ENCODE measurements around the gene TST.
A peak's percentile ranks its signal among the peaks of the same experiment; 100 is the strongest.

TST gene

GRCh38 chr22:37052386-37053309, 33.4 kb upstream of the TST start:
- Histone ChIP-seq H3K27ac (ENCODE audit: low read length) (no peak overlapping the region), H3K36me3 (replicated peaks; ENCODE audit: low read depth, low read length) (no peaks in the 10 kb centered on the region), H2AFZ (ENCODE audit: low read depth, low read length) (no peak overlapping the region), H3K9me3 (ENCODE audit: insufficient read depth, low read length) (no peaks in the 10 kb centered on the region), H3K4me3 (ENCODE audit: low read length) (peak overlapping the region; percentile 84), H3K4me1 (ENCODE audit: low read length) (peaks cover 6% of the 10 kb centered on the region), H4K20me1 (ENCODE audit: insufficient read depth, low read length) (no peaks in the 10 kb centered on the region), H3K4me2 (ENCODE audit: low read length) (peak overlapping the region; percentile 97), H3K79me2 (ENCODE audit: low read length) (no peaks in the 10 kb centered on the region), H3K9ac (ENCODE audit: low read length) (peak overlapping the region; percentile 58; the same call in 1 of the 2 replicates), H3K27me3 (ENCODE audit: low read depth, low read length) (no peaks in the 10 kb centered on the region; the same call in 1 of the 2 replicates)
- no peak for TF ChIP-seq EZH2phosphoT487 (IDR thresholded peaks at IDR 0.05; ENCODE audit: low read depth)
- no peak for TF ChIP-seq CTCF (IDR thresholded peaks at IDR 0.05; ENCODE audit: low read depth, low read length)

GRCh38 chr22:37051391-37052385, 32.4 kb upstream of the TST start, which contains the start of gene KCTD17:
KCTD17 (plus strand) TSS chr22:37051742; CDS start chr22:37051761, 19 bp downstream.
- TF ChIP-seq CTCF (IDR thresholded peaks at IDR 0.05; ENCODE audit: low read depth, low read length) (peak; percentile 15; the same call in 1 of the 2 replicates), EZH2phosphoT487 (IDR thresholded peaks at IDR 0.05; ENCODE audit: low read depth) (no peak)
- Histone ChIP-seq H3K4me1 (ENCODE audit: low read length) (peaks cover 6% of the 10 kb centered on the region), H3K27me3 (ENCODE audit: low read depth, low read length) (no peaks in the 10 kb centered on the region; the same call in 1 of the 2 replicates), H2AFZ (ENCODE audit: low read depth, low read length) (peak within 1 kb of the TSS; percentile 91), H3K9me3 (ENCODE audit: insufficient read depth, low read length) (no peaks in the 10 kb centered on the region), H4K20me1 (ENCODE audit: insufficient read depth, low read length) (no peaks in the 10 kb centered on the region), H3K4me3 (ENCODE audit: low read length) (peak within 1 kb of the TSS; percentile 84), H3K4me2 (ENCODE audit: low read length) (peak within 1 kb of the TSS; percentile 97), H3K27ac (ENCODE audit: low read length) (no peak within 1 kb of the TSS), H3K36me3 (replicated peaks; ENCODE audit: low read depth, low read length) (no peaks in the 10 kb centered on the region), H3K79me2 (ENCODE audit: low read length) (no peaks in the 10 kb centered on the region), H3K9ac (ENCODE audit: low read length) (peak within 1 kb of the TSS; percentile 58)

DNA sequence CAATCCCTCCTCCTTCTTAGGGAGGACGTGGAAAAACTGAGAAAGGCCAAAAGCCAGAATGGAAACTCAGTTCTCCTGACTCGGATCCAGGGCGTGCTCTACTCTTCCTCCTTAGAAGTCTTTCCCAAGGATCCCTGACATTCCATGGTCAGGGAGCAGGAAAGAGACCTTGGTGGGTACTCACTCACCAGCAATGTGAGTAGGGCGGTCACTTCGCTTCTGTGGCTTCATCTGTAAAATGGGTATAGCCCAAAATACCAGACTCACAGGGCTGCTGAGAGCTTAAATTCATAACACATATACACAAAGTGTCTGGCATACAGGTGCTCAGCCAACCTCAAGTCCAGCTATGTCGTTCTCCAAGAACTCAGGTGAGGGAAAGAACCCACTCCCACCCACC, 31.7 kb upstream of the TST start:
- no peak for TF ChIP-seq CTCF (IDR thresholded peaks at IDR 0.05; ENCODE audit: low read depth, low read length)
- TF ChIP-seq EZH2phosphoT487 (IDR thresholded peaks at IDR 0.05; ENCODE audit: low read depth) = no peak
- H3K4me2 ChIP-seq (ENCODE audit: low read length) = peak overlapping the region; percentile 97; the same call in 1 of the 2 replicates
- H3K36me3 ChIP-seq (replicated peaks; ENCODE audit: low read depth, low read length) = no peaks in the 10 kb centered on the region
- H3K27me3 ChIP-seq (ENCODE audit: low read depth, low read length) = no peaks in the 10 kb centered on the region; the same call in 1 of the 2 replicates
- peak overlapping the region; percentile 84 for H3K4me3 ChIP-seq (ENCODE audit: low read length)
- H3K27ac ChIP-seq (ENCODE audit: low read length) = no peak overlapping the region
- H3K79me2 ChIP-seq (ENCODE audit: low read length) = no peaks in the 10 kb centered on the region
- H3K9me3 ChIP-seq (ENCODE audit: insufficient read depth, low read length) = no peaks in the 10 kb centered on the region
- H2AFZ ChIP-seq (ENCODE audit: low read depth, low read length) = no peak overlapping the region
- no peaks in the 10 kb centered on the region for H4K20me1 ChIP-seq (ENCODE audit: insufficient read depth, low read length)
- H3K9ac ChIP-seq (ENCODE audit: low read length) = no peak overlapping the region
- peaks cover 6% of the 10 kb centered on the region for H3K4me1 ChIP-seq (ENCODE audit: low read length)

Data from OCI-LY3 (cell line).